SKM-1 treated with dmso at 0.1 percent for 144 hours (cell line): ENCODE results near the gene MYO3B.

Experiments
- DNase-seq: peaks from one replicate; lab custom pipeline; 2025; ENCODE audit not compliant: unreplicated experiment; lab: John Stamatoyannopoulos, UW

Gene MYO3B, protein sequence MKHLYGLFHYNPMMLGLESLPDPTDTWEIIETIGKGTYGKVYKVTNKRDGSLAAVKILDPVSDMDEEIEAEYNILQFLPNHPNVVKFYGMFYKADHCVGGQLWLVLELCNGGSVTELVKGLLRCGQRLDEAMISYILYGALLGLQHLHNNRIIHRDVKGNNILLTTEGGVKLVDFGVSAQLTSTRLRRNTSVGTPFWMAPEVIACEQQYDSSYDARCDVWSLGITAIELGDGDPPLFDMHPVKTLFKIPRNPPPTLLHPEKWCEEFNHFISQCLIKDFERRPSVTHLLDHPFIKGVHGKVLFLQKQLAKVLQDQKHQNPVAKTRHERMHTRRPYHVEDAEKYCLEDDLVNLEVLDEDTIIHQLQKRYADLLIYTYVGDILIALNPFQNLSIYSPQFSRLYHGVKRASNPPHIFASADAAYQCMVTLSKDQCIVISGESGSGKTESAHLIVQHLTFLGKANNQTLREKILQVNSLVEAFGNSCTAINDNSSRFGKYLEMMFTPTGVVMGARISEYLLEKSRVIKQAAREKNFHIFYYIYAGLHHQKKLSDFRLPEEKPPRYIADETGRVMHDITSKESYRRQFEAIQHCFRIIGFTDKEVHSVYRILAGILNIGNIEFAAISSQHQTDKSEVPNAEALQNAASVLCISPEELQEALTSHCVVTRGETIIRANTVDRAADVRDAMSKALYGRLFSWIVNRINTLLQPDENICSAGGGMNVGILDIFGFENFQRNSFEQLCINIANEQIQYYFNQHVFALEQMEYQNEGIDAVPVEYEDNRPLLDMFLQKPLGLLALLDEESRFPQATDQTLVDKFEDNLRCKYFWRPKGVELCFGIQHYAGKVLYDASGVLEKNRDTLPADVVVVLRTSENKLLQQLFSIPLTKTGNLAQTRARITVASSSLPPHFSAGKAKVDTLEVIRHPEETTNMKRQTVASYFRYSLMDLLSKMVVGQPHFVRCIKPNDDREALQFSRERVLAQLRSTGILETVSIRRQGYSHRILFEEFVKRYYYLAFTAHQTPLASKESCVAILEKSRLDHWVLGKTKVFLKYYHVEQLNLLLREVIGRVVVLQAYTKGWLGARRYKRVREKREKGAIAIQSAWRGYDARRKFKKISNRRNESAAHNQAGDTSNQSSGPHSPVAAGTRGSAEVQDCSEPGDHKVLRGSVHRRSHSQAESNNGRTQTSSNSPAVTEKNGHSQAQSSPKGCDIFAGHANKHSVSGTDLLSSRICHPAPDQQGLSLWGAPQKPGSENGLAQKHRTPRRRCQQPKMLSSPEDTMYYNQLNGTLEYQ (N-terminal part only)

DNA sequence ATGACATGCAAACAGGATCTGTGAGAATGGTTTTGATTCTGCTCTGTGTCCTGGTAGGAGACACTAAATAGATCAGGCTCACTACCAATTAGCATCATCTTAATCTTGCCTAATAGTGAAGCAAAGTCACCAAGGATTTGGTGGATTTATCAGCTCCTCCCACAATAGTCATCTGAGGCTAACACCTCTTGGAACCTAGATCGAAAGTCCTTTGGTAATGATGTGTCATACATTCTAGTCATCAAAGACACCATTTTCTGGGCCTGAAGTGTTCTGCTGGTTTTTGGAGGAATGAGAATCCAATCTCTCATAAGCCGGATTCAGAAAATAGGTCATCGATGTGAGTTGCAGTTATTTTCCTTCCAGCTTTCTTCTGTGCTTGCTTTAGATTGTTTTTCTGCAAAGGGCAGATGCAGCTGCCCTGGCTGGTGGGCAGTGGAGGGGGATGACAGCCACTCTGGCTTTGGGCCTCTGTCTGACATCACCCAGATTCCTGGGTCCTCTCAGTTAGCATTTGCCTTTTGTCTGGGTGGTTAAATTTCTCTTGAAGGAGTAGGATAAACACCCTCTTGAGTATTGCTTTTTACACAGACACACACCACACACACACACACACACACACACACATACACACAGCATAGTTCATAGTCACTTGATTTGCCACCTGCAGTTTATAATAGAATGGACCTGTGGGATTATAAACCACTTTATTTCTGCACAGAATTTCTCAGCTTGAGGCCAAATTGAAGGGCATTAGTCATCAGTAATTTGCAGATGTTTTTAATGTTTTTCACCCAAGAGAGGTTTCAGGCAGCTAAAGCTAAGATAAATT is at the start of gene MYO3B:
Gene MYO3B, plus strand, starts transcription at position 198 of the 832 bp plus-strand sequence. Its CDS starts 141 bp downstream, at position 339.
- DNase-seq, result no peak

DNA sequence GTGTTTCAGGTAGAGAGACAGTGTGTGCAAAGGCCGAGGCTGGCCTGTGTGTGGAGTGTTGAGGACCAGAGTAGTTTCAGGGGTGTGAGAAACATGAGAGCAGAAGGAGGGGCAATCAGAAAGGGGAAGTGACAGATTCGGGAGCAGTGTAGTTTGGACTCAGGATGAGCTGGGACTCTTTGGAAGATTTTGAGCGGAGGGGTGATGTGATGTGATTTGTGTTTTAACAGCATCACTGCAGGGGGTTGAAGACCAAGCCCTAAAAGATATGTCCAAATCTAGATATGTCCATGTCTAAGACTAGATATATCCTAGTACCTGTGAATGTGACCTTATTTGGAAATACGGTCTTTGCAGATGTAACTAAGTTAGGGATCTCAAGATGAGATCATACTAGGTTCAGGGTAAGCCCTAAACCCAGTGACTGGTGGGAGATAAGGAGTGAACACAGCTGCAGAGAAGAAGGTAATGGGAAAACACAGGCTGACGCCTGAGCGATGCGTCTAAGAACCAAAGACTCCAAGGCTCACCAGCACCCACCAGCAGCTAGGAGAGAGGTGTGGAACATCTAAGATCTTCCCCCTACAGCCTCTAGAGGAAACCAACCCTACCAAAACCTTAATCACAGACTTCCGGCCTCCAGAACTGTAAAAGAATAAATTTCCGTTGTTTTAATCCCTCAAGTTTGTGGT is 38.5 kb upstream of the MYO3B start:
- DNase-seq, result no peak

DNA sequence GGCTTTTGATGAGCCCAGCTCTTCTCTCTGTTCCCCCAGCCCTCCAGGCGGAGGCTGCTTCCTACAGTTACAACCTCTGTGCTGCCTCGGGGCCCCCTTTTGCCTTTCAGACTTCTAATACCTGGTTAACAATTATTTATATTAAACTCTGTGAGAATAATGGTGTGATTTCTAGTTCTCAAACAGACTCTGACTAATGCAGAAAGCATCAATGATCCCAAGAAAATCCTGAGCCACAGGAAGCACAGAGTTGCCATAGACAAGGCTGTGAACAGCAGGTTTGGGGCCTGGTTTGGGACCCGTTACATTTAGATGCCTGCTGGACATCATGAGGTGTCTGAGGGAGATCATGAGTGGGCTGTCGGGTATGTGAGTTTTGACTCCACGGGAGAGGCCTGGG is 37.4 kb upstream of the MYO3B start:
- no peak for DNase-seq

DNA sequence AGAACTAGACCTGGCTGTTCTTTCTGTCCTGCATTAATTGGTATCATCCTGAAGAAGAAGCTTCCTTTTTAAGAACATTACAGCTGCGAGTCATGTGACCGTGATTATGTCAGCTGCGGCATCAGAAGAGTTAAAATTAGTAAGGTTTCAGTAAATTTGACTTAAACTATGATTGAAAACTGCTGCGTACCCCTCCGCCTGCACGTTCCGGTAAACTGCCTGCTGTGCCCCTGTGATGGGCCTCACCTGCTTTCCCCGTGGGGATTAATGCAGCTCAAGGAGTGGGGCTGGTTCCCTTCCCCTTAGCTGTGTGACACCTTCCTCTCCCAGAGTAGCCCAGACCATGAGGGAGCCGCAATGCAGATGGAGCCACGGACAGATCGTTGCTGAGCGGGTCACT is 36.1 kb upstream of the MYO3B start:
- no peak for DNase-seq

DNA sequence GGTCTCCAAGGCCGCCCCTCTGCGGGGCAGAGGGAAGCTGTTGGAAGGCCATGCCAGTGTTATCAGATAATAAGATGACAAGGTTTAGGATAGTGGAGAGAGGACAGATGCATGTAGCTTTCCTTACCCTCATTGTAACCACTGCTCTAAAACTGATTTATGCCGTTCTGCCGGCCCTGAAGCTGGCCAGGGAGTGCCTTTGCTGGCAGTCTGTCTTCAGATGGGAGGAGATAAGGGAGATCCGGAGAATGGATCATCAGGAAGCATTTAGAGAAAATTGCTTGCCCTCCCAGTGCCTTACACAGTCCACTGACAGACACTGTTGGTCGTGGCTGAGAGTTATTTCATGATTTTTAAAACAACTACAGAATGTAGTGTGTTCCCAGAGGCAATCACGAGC is 35.4 kb upstream of the MYO3B start:
- DNase-seq, result no peak

DNA sequence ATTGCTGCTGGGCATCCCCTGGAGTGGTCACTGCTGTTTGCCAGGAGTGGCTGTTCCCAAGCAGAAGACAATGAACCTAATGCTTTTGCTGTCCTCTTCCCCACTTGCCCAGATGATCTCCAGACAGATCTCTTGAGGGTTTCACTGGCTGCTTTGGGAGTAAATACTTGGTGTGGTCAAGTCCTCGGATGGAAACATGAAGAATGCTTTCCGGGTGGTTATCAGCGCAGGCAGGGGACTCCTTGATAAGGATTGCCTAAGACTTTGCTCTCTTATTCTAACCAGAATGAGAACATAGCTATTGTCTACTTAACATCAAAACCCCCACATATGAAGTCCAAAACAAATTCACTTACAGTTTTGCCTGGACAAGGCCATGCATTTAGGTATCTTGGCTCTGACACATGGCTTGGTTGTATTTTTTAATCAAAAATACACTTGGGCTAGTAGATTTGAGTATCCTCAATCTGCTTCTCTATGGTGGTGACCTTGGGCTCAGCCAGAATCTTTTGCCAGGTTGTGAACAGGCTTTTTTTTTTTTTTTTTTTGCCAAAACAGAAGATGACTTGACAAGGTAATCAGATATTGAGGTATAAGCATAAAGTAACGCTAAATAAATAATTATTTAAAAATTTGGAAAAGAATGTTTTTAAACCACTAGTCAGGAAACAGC is 34.8 kb upstream of the MYO3B start:
- DNase-seq, result no peak

DNA sequence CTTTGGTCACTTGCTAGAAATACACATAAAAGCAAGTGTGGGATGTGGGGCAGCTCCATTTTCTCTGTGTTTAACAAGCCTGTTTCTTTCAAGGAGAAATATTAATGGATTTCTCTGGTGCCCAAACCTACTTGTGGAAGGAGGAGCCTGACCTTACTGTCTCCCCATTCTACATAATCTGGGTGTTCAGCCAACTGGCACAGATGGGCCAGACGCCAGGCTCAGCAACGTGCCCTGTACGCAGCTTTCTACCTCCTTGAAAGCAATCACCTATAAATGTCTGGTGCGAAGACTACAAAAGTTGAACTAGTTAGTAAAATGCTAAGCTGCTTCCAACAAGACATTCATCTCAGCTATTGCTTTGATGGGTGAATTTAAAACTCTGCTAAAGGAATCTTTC is 33.2 kb upstream of the MYO3B start:
- no peak for DNase-seq

DNA sequence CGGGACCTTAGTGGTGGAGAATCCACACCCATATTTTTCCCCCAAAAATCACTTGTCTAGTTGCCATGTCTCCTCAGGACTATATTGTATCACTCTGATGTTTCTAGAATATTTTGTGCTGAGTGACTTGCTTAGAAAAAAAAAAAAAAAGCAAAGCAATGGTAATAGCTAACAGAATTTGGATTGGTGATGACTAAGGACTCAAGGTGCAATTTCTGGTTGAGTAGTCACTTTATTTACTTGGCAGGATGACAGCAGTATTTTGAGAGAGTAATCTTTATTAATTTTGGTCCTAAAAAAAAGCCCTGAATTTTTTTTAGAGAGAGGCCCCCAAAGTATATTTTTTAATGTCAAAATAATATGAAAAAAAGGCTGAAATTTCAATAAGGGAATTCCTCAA is 32.8 kb upstream of the MYO3B start:
- no peak for DNase-seq

DNA sequence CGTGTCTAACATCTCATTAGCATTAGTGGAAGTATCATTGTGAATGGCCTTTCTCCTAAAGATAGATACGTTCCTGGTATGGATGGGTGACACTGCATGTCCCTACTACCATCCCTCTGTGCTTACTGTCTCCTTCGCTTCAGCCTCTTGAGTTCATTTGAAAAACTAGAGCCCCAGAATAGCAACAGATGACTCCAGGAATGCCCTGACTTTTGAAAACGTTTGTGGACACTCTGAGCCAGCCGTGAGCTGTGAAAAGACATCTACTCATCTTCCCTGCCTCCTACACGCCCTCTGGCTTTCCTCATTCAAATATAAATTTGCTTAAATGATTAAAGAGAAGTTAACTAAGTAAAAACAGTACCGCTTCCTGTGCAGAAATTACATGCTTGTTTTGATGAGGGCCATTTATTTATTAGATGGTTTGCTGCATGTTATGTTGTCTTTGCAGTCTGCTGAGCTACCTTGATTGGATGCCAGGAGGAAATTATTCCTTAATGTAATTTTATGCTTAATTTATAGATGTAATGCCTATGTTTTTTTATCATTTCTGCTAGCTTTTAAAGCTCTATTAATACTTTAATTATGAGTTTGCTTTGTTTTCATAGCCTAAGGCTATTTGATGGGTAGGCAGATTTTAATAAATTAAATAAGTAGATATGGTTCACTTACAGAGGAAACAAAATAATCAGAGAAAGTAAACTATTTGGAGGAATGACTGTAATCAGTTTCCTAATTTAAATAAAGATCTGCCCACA is 32.1 kb upstream of the MYO3B start:
- no peak for DNase-seq

DNA sequence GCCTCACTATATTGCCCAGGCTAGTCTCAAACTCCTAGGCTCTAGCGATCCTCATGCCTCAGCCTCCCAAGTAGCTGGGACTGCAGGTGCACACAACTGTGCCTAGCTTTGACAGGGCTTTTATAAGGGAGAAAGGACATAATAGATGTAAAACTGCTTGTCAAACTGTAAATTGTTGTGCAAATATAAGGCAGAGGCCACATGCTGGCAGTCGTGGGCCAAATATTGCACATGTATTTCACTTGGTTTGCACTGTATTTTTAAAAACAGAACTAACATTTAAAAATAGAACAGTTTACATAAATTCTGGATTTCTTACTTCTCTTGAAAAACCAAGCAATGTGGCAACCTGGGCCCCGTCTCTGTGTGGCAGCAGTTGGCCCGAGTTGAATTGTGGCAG is 31.2 kb upstream of the MYO3B start:
- no peak for DNase-seq

DNA sequence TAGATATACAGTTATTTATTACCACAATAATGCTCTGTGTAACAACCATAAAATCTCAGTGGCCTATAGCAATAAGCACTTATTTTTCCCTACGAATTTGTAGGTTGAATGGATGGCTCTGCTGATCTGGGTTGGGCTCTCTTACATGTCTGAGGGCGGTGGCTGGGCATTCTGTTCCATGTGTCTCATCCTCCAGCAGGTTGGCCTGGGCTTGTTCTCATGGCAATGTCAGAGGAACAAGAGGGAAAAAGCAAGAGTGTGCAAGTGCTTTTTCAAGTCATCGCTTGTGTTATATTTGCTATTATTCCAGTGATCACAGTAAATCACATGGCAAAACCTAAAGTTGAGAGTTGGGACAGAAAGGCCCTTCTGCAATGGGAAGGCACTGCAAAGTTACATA is 30.4 kb upstream of the MYO3B start:
- DNase-seq, result no peak

DNA sequence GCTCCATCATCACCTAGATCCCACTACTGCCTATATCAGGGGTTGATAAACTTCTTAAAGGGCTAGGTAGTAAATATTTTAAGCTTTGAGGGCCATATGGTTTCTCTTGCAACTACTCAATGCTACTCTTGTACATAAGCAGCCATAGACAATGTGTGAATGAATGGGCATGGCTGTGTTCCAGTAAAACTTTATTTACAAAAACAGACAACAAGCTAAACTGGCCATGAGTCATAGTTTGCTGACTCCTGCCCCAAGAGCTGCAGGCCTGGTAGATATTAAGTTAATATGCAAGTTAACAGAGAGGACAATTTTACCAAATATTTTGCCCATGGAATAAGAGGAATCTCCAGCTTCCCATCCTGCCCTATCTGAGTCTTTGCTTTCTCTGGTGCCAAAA is 29.8 kb upstream of the MYO3B start:
- DNase-seq, result no peak

DNA sequence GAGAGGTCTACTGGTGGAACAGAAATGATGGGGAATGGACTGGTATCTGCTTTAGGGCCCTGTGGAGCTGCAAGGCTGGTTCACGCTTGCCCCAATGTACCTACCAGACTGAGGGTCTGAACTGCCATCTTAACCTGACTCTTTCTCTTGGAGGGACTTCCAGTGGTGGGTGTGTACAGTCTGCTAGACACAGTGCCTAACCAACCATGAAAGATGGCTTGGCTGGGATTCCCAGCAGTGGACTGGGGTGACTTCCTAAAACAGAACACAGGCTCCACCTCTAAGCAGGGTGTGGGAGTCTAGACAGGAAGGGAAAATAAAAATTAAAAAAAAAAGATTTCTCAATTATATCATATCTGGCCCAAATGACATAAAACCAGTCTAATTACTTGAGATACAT is 25.5 kb upstream of the MYO3B start:
- DNase-seq, result no peak

DNA sequence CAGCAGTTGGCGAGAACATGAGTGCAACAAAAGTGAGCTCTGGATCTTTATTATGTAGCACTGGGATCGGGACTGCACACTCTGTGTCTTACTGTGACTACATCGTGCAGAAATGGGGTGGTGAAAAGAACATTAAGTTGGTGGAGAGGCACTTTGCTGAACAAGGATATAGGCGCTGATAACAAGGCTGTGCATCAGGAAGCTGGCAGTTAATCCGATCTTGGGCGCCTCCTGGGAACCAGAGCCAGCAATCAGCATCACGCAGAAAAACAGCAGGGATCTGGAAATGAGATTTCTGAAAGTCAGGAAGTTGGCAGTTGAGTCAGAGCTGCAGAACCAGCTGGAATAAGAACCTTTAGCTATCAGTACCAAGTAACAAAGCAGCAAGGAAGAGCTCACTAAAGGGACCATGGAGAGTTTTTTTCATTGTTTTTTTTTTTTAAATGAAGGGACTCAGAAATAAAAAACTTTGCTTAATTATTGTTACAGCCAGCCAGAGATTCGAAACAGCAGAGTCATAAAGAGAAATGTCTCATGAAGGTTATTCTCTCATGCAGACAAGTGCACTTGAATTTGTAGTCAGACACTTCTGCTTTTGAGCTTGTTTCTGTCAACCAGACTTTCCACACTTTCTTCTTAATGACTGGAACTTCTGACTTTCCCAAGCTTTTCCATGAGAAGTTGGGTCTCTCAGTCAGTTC is 22.8 kb upstream of the MYO3B start:
- DNase-seq, result no peak

DNA sequence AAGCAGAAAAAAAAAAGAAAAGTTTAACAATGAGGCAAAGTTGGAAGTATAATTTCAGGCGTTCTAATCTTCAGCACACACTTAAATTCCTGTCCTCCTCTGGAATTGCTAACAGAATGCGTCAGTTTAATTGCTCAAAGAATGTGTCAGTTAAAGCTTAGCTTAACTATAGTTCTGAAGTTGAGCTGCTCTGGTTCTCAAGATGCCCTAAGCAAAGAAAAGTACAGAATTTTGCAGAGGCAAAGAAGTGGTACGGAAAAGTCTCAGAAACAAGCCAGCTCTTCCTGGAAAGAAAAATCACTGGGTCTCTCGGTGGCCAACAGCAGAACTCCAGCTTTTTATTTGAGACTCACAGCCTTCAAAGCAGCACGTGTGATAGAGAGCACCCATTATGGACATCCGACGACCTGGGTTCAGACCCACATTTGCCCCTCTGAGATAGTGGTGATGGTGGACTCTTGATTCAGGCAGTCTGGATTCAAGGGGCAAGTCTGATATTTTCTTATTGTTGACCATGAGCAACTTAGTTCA is 22.2 kb upstream of the MYO3B start:
- no peak for DNase-seq

DNA sequence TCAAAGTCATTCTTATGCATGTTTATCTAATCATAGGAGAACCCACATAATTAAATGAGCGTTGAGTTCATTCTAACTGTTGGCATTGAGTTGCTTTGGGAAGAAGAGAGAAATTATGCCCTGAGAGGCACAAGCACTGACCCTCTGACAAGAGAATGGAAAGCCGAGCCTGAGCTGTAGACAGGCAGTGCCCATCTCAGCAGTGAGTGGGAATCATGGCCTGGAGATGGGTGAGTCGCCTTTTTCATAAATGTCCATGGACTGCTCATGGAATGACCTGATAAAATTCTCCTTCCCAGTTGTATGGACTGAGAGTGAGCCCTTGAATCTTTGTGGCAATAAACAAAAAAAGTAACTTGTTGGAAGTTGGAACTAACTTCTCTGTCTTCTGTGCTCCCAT is 21.4 kb upstream of the MYO3B start:
- DNase-seq, result no peak

DNA sequence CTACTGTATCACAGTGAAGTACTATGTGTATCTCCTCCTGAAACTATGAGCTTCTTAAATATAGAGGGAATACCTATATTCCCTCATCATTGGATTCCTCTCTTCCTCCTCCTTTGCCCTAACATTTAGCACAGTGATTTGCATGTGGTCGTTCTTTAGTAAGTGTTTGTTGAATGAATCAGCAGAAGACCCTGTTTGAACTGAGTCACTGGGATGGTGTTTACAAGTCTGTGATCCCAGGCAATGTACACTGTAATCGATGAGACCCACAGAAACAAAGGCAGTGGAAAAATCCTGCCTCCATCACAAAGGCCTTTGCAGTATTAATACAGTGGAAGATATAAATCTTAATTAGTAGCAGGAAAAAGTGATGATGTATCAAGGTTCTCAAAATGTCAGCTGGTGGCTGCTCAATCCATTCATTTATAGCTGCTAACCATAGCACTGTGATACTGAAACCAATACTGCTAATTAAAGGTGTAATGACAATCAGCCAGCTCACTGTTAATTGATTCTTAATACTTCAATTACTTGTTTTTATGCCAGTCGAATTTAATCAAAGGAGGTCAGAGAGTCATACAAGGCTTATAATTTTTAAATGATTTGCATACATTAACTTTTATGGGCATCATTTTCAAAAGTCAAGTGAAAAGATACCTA is 20.8 kb upstream of the MYO3B start:
- DNase-seq, result no peak
